BLaER1 treated with 17β-estradiol and CSF1 and Interleukin-3, amounts not matched to agents 10 nM and 100 nM (cell line): ENCODE measurements around the gene RNU11.
"Not testable (repeated sequence)": the region's sequence is repeated elsewhere in the genome, so short reads cannot be mapped to it uniquely, and the experiment has no call there.

Source experiments
- H3K27ac ChIP-seq, 11 experiments: shearing (Covaris generic); formaldehyde crosslinking; 2 replicates each; pipeline ENCODE4 v1.8.1; 2022
- H3K27me3 ChIP-seq, 11 experiments: shearing (Covaris generic); formaldehyde crosslinking; 2 replicates each; pipeline ENCODE4 v1.8.1; 2022
- H3K36me3 ChIP-seq, 11 experiments: shearing (Covaris generic); formaldehyde crosslinking; 2 replicates each; pipeline ENCODE4 v1.8.1; 2022
- H3K4me1 ChIP-seq, 10 experiments: shearing (Covaris generic); formaldehyde crosslinking; 2 replicates each; pipeline ENCODE4 v1.8.1; 2022
- H3K4me2 ChIP-seq, 11 experiments: shearing (Covaris generic); formaldehyde crosslinking; 2 replicates each; pipeline ENCODE4 v1.8.1; 2022
- H3K4me3 ChIP-seq, 10 experiments: shearing (Covaris generic); formaldehyde crosslinking; 2 replicates each; pipeline ENCODE4 v1.8.1; 2022
- H3K9ac ChIP-seq, 11 experiments: shearing (Covaris generic); formaldehyde crosslinking; 2 replicates each; pipeline ENCODE4 v1.8.1; 2022
- H3K9me3 ChIP-seq, 11 experiments: shearing (Covaris generic); formaldehyde crosslinking; replicated peaks in 1 of 11; 2 replicates each; pipeline ENCODE4 v1.8.1; 2022
- H4K20me1 ChIP-seq, 11 experiments: shearing (Covaris generic); formaldehyde crosslinking; 2 replicates each; pipeline ENCODE4 v1.8.1; 2022
- Cebpa-rat ChIP-seq, 11 experiments: shearing (Covaris generic); IDR thresholded peaks; 2 replicates each; pipeline ENCODE4 v1.8.1; 2022

The RNU11 gene

DNA sequence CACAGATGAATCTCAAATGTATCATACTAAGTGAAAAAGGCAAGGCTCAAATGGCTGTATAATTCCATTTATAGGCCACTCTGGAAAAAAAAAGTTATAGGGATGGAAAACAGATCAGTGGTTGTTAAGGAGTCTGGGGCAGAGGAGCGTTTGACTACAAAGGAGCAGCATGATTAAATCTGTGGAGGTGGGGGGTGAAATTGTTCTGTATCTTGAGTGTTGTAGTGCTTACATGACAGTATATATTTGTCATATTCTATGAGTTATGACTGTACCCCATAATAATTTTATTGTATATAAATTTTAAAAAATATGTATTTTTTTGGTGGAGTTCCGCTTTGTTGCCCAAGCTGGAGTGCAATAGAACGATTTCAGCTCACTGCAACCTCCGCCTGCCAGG is 15.8 kb upstream of the RNU11 start:
- TF ChIP-seq Cebpa-rat (IDR thresholded peaks at IDR 0.05): no peak
- Histone ChIP-seq H4K20me1 (peaks cover 0 to 21% (median 0%) of the 10 kb centered on the region in 11 experiments; a peak in 4 of 22 replicates), H3K4me1 (peaks cover 0 to 11% (median 5%) of the 10 kb centered on the region in 10 experiments; a peak in 9 of 20 replicates), H3K27ac (no peak overlapping the region), H3K9me3 (no peaks in the 10 kb centered on the region; a peak in 1 of 22 replicates), H3K4me3 (no peak overlapping the region), H3K36me3 (peaks cover 0 to 19% (median 8%) of the 10 kb centered on the region in 11 experiments; a peak in 3 of 22 replicates), H3K4me2 (no peak overlapping the region), H3K27me3 (no peaks in the 10 kb centered on the region), H3K9ac (no peak overlapping the region)

DNA sequence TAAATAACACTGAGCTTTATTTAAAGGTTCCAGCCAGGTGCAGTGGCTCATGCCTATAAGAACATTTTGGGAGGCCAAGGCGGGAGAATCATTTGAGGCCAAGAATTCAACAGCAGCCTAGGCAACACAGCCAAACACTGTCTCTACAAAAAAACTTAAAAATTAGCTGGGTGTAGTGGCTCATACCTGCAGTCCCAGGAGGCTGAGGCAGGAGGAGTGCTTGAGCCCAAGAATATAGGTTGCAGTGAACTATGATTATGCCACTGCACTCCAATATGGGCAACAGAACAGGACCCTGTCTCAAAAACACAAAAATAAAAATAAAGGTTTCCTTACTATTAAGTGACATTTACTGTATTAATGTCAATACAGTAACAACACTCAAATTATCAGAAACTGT is 7.6 kb upstream of the RNU11 start:
- Histone ChIP-seq H3K4me2 (peak overlapping the region; percentile 81 to 91 (median 86)), H3K9ac (peak overlapping the region in 9 of 11 experiments; percentile 5 to 97 (median 94); a peak in 8 of 22 replicates), H3K27me3 (no peaks in the 10 kb centered on the region), H3K4me3 (peak overlapping the region in 3 of 10 experiments; percentile 89 to 91 (median 90); a peak in 3 of 20 replicates), H4K20me1 (peaks cover 0 to 18% (median 0%) of the 10 kb centered on the region in 11 experiments; a peak in 6 of 22 replicates), H3K9me3 (no peaks in the 10 kb centered on the region), H3K27ac (peak overlapping the region in 1 of 11 experiments; percentile 54; a peak in 1 of 22 replicates), H3K4me1 (peaks cover 30 to 45% (median 32%) of the 10 kb centered on the region in 10 experiments), H3K36me3 (peaks cover 0 to 8% (median 0%) of the 10 kb centered on the region in 11 experiments; a peak in 1 of 22 replicates)
- no peak for TF ChIP-seq Cebpa-rat (IDR thresholded peaks at IDR 0.05)

DNA sequence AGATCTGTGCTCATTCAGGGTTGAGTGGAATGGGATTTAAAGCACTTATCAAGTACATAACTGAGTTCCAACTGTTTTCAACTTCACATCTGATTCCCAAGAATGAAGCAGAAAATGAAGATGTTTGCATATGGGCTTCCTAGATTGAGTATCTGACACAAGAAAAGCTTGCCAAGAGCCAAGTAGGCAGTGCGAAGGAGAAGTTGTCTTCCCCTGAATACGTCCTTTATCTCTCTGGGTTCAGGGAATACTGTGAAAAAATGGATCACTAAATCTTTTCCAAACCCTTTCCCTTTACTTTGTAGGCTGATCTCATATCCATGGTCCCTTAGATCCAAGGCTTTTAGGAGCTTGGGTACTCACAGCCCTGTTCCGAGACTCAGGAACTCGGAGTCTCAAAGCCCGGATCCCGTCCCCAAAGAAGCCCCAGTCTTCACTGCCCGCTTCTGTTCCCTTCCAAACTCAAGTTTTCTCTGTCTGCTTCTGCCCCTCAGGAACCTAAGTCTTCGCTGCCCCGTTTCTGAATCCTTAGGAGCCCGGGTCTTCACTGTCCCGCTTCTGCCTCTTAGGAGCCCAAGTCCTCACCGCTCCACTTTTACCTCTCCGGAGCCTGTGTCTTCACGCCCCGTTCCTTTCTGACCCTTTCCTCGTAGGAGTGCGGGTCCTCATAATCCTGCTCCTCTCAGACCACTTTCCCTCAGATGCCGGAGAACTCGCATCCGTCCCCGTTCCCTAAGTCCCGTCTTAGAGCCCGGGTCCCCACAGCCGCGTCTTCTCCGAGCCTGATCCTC is 6.1 kb upstream of the RNU11 start:
- peak overlapping the region; percentile 91 to 97 (median 94) for H3K9ac ChIP-seq
- 0 out of 22 replicates have a peak, but pooled peaks cover 0 to 4% (median 0%) of the 10 kb centered on the region in 11 experiments for H3K36me3 ChIP-seq
- H3K27me3 ChIP-seq: no peaks in the 10 kb centered on the region
- TF ChIP-seq Cebpa-rat (IDR thresholded peaks at IDR 0.05): no peak
- H3K4me3 ChIP-seq: peak overlapping the region; percentile 76 to 93 (median 86)
- H3K9me3 ChIP-seq: no peaks in the 10 kb centered on the region
- peak overlapping the region; percentile 88 to 97 (median 95) for H3K27ac ChIP-seq
- H3K4me2 ChIP-seq: peak overlapping the region; percentile 81 to 91 (median 86)
- H3K4me1 ChIP-seq: peaks cover 34 to 58% (median 41%) of the 10 kb centered on the region in 10 experiments
- H4K20me1 ChIP-seq: peaks cover 0 to 14% (median 0%) of the 10 kb centered on the region in 11 experiments; a peak in 4 of 22 replicates

DNA sequence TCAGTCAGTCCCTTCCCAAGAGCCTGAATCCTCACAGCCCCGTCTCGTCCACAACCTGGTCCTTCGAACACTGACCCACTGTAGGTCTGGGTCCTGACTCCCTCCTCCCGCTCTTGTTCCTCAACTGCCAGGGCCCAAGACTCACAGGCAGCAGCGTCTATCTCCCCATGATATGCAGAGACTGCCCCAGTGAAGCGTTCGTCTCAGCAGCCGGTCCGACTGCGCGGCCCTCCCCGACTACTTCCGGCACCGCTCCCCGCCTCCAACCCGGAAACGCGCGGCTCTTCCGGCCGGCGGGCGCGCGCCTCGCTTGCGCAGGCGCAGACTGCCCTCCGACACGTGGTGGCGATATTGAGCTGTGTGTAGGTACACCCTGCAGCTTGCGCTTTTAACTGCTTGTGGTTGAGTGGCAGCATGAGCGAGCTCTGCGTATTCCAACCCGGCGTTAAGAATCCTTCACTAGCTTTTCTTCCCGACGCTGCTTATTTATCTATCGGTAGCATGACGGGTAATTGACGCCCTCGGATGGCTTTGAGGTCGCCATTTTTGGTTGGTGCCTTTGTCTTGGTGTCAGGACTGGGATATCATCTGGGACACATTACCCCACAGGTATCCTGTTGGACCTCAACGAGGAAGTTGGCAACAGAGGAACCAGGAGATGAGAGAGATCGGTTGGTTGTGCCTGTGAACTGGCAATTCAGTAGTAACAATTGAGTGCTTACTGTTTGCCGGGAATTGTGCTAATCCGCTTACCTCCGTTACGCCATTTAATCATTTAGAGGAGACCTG is 5.4 kb upstream of the RNU11 start, which contains the start of gene TAF12:
TSS of gene TAF12 (minus strand) at position 221 of the 789 bp plus-strand sequence. CDS start 20,986 bp downstream, outside the sequence.
- no peaks in the 10 kb centered on the region for H3K27me3 ChIP-seq
- H4K20me1 ChIP-seq: peaks cover 0 to 14% (median 0%) of the 10 kb centered on the region in 11 experiments; a peak in 4 of 22 replicates
- peaks cover 41 to 65% (median 49%) of the 10 kb centered on the region in 10 experiments for H3K4me1 ChIP-seq
- no peaks in the 10 kb centered on the region for H3K36me3 ChIP-seq
- H3K27ac ChIP-seq: peak within 1 kb of the TSS; percentile 92 to 97 (median 95)
- H3K9ac ChIP-seq: peak within 1 kb of the TSS; percentile 91 to 97 (median 94)
- H3K4me3 ChIP-seq: peak within 1 kb of the TSS; percentile 76 to 93 (median 86)
- H3K9me3 ChIP-seq: no peaks in the 10 kb centered on the region
- peak within 1 kb of the TSS; percentile 85 to 96 (median 88) for H3K4me2 ChIP-seq
- TF ChIP-seq Cebpa-rat (IDR thresholded peaks at IDR 0.05): no peak

DNA sequence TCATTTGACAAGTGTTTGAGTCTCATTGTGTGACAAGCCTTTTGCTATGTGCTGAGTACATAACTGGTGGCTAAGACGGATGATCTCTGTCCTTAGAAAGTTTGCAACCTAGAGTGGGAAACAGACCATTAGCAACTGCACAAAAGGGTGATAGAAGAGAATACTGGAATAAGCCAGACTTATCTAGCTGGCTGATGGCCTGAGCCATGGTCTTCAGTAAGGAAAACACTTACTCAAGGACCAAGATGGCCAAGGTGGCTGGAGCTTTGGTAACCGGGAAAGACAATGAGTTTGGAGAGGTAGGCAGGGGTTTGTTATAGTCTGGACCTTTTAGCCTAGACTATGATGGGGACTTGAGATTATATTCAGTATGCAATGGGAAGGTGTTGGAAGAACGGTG is 3.9 kb upstream of the RNU11 start:
- Histone ChIP-seq H3K36me3 (no peaks in the 10 kb centered on the region), H3K4me2 (peak overlapping the region; percentile 82 to 96 (median 88)), H3K9ac (peak overlapping the region; percentile 91 to 97 (median 94)), H4K20me1 (peaks cover 0 to 14% (median 0%) of the 10 kb centered on the region in 11 experiments; a peak in 4 of 22 replicates), H3K27me3 (no peaks in the 10 kb centered on the region), H3K4me3 (peak overlapping the region in 9 of 10 experiments; percentile 77 to 93 (median 87); a peak in 13 of 20 replicates), H3K9me3 (no peaks in the 10 kb centered on the region), H3K4me1 (peaks cover 46 to 69% (median 53%) of the 10 kb centered on the region in 10 experiments), H3K27ac (peak overlapping the region in 10 of 11 experiments; percentile 92 to 97 (median 95); a peak in 20 of 22 replicates)
- no peak for TF ChIP-seq Cebpa-rat (IDR thresholded peaks at IDR 0.05)

DNA sequence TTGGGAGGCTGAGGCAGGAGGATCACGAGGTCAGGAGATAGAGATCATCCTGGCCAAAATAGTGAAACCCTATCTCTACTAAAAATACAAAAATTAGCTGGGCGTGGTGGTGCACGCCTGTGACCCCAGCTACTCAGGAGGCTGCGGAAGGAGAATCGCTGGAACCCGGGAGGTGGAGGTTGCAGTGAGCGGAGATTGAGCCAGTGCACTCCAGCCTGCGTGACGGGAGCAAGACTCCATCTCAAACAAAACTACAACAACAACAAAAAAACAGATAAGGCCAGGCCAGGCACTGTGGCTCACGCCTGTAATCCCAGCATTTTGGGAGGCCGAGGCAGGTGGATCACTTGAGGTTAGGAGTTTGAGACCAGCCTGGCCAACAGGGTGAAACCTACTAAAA is 3.0 kb upstream of the RNU11 start:
- H3K9me3 ChIP-seq, H3K27me3 ChIP-seq, H3K4me3 ChIP-seq, H3K36me3 ChIP-seq: not testable (repeated sequence)
- Histone ChIP-seq H3K4me1 (peaks cover 52 to 69% (median 55%) of the 10 kb centered on the region in 10 experiments), H4K20me1 (peaks cover 0 to 14% (median 0%) of the 10 kb centered on the region in 11 experiments; a peak in 2 of 22 replicates), H3K4me2 (peak overlapping the region in 1 of 11 experiments; percentile 96; a peak in 1 of 22 replicates), H3K27ac (peak overlapping the region in 5 of 11 experiments; percentile 28 to 39 (median 30); a peak in 6 of 22 replicates), H3K9ac (peak overlapping the region in 1 of 11 experiments; percentile 1; a peak in 2 of 22 replicates)

DNA sequence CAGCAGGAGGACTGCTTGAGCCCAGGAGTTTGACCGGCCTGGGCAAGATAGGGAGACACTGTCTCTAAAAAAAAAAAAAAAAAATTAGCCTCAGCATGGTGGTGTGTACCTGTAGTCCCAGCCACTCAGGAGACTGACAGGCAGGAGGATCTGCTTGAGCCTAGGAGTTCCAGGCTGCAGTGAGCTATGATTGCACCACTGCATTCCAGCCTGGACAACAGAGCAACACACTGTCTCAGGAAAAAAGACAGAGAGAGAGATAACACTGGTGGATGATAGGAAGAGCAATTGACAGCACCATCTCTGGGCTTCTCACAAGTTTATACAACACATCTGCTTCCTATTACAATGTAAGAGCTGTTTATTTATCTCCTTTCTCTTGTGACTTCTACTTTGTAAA is 2.4 kb upstream of the RNU11 start:
- Histone ChIP-seq H4K20me1 (peaks cover 0 to 8% (median 0%) of the 10 kb centered on the region in 11 experiments; a peak in 1 of 22 replicates), H3K36me3 (no peaks in the 10 kb centered on the region), H3K27ac (peak overlapping the region in 6 of 11 experiments; percentile 6 to 39 (median 30); a peak in 8 of 22 replicates), H3K4me1 (peaks cover 45 to 69% (median 49%) of the 10 kb centered on the region in 10 experiments), H3K9ac (peak overlapping the region in 4 of 11 experiments; percentile 1 to 32 (median 14); a peak in 3 of 22 replicates), H3K4me3 (no peak overlapping the region), H3K9me3 (no peaks in the 10 kb centered on the region), H3K27me3 (no peaks in the 10 kb centered on the region), H3K4me2 (no peak overlapping the region)
- TF ChIP-seq Cebpa-rat (IDR thresholded peaks at IDR 0.05): no peak

DNA sequence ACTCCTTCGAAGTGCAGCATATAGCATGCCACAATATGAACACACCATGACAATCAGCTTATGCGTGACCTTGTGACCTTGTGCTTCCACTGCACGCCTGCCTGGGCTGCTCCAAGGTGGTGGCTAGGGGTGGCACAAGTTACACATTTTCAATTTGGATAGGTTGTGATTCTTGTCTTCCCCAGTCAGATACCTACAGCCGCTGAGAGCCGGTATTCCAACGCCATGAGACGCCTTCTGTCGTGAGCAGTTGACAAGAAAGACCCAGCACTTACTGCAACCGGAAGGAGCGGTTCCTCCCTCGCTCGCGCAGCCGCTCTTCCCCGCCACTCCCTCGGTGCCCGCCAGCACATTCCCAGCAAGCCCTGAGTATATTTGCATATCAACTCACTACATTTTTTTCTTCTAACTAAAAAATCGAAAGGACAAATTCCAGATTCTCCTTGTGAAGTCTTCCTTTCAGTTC is 359 bp upstream of the RNU11 start:
- Histone ChIP-seq H3K9me3 (no peaks in the 10 kb centered on the region), H3K27ac (peak overlapping the region; percentile 94 to 100 (median 96)), H3K36me3 (no peaks in the 10 kb centered on the region), H3K9ac (peak overlapping the region; percentile 86 to 98 (median 92)), H3K27me3 (no peaks in the 10 kb centered on the region), H3K4me2 (peak overlapping the region; percentile 66 to 93 (median 83)), H4K20me1 (no peaks in the 10 kb centered on the region), H3K4me1 (peaks cover 36 to 76% (median 46%) of the 10 kb centered on the region in 10 experiments), H3K4me3 (peak overlapping the region; percentile 36 to 67 (median 50); a peak in 18 of 20 replicates)
- TF ChIP-seq Cebpa-rat (IDR thresholded peaks at IDR 0.05): no peak

DNA sequence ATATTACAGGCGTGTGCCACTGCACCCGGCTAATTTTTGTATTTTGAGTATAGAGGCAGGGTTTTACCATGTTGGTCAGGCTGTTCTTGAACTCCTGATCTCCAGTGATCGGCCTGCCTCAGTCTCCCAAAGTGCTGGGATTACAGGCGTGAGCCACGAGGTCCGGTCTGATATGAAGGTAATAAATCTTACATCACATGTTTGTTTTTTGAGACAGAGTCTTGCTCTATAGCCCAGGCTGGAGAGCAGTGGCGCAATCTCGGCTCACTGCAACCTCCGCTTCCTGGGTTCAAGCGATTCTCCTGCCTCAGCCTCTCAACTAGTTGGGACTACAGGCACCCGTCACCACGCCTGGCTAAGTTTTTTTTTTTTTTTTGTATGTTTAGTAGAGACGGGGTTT is 4.7 kb downstream of the RNU11 start:
- H3K9me3 ChIP-seq, H3K27me3 ChIP-seq, H3K36me3 ChIP-seq, H3K9ac ChIP-seq, H4K20me1 ChIP-seq, H3K27ac ChIP-seq, H3K4me3 ChIP-seq: not testable (repeated sequence)
- H3K4me2 ChIP-seq: peak overlapping the region in 1 of 11 experiments; percentile 53; a peak in 1 of 22 replicates
- H3K4me1 ChIP-seq: peaks cover 11 to 38% (median 17%) of the 10 kb centered on the region in 10 experiments; a peak in 19 of 20 replicates

DNA sequence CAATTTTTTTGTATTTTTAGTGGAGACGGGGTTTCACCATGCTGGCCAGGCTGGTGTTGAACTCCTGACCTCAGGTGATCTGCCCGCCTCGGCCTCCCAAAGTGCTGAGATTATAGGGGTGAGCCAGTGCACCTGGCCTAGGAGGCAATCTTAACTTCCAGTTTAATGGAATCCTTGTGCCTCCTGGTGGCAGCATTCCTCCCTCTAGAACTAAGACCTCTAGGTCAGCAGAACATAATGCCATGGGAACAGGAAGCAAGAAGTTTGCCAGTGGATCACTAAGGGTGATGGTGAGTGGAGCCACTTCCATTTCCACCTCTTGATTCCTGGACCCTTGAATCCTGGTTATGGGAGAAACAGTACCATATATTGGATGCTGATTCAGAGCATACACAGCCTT is 5.5 kb downstream of the RNU11 start:
- H3K4me2 ChIP-seq: peak overlapping the region in 1 of 11 experiments; percentile 19; a peak in 1 of 22 replicates
- not testable (repeated sequence) for H4K20me1 ChIP-seq, H3K27ac ChIP-seq

DNA sequence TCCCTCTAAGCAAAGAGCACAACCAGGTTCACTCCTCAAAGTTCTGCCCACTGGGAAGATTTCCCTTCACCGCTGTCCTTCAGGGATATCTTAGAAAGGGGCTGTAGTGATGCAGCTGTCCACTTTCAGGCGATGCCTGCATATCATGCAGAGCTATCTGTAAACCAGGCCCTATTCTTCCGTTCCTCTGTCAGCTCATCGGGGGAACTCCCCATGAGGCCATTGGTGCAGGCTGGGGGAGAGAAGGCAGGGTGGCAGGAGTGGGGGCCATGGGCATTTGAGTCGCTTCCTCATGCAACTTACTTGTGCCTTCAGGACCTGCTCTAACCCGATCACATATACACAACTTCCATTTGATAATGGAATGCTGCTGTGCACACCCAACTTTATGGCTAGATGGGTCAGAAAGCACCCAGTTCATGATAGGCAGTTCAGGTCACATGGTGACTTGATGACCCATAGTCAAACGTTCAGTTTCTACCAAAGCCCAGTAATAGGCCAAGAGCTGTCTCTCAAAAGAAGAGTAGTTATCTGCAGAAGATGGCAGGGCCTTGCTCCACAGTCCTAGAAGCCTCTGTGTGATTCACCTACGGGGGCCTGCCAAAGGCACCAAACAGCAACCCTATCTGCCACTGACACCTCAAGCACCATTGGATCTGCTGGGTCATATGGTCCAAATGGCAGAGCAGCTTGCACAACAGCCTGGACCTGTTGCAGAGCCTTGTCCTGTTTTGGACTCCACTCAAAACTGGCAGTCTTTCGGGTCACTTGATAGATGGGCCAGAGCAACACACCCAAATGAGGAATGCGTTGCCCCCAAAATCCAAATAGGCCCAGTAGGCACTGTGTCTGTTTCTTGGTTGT is 7.3 kb downstream of the RNU11 start:
- H3K4me1 ChIP-seq: peaks cover 0 to 23% (median under 1%) of the 10 kb centered on the region in 10 experiments; a peak in 9 of 20 replicates
- H3K9ac ChIP-seq, H3K4me3 ChIP-seq, H3K36me3 ChIP-seq, H3K27ac ChIP-seq, H3K4me2 ChIP-seq, H3K9me3 ChIP-seq, H4K20me1 ChIP-seq, H3K27me3 ChIP-seq: not testable (repeated sequence)

More for the DNA sequence above, 5.5 kb downstream of the RNU11 start:
- H3K9me3 ChIP-seq, H3K36me3 ChIP-seq, H3K27me3 ChIP-seq, H3K9ac ChIP-seq, H3K4me3 ChIP-seq: not testable (repeated sequence)
- peaks cover 11 to 38% (median 16%) of the 10 kb centered on the region in 10 experiments; a peak in 19 of 20 replicates for H3K4me1 ChIP-seq
